CD4-positive, alpha-beta T cell (primary cell): ENCODE results near the gene RAB11FIP2. TPM values are rescaled to one million over a fixed set of nuclear protein-coding genes. Genes with fewer than 3 reads are reported as not detected.
A peak's percentile ranks its signal among the peaks of the same experiment; 100 is the strongest.

Experiments used
- ATAC-seq: fragments of 200-7000 bp; cut with Tn5 transposase; one replicate; pipeline ENCODE4 v1.10.0; 2022; ENCODE audit warnings: mild to moderate bottlenecking; ENCODE audit not compliant: poor library complexity
- CTCF ChIA-PET: fragments of 350-600 bp; sonication (Branson Sonifier 250); formaldehyde crosslinking; loops from one replicate; lab custom pipeline; 2021; ENCODE audit warnings: antibody characterized with exemption, inconsistent platforms; lab: Charles Lee
- POLR2A ChIA-PET: fragments of 350-600 bp; sonication (Branson Sonifier 250); formaldehyde crosslinking; loops from one replicate; lab custom pipeline; 2021; ENCODE audit warnings: antibody characterized with exemption, inconsistent platforms; lab: Charles Lee
- DNase-seq, 14 experiments: peaks; one replicate each; pipeline ENCODE4 v3.0.0-alpha.2; 2013 to 2020; ENCODE audit warnings: mixed read lengths in 2 of 14
- H3K27ac ChIP-seq, 2 donors: one replicate each; pipeline versions ENCODE4 v1.5.1 to v1.7.0; 2013; ENCODE audit warnings: low read length in 2 of 2, low read depth in 1 of 2, mild to moderate bottlenecking in 1 of 2
- H3K27me3 ChIP-seq, 2 experiments: 1 replicate in 1 of 2; 2 replicates in 1 of 2; pipeline versions ENCODE4 v1.6.1 to v1.7.0; 2013; ENCODE audit warnings: low read length in 2 of 2, control low read depth in 1 of 2, mild to moderate bottlenecking in 1 of 2, moderate library complexity in 1 of 2; ENCODE audit not compliant: insufficient read depth in 2 of 2, control insufficient read depth in 1 of 2
- H3K36me3 ChIP-seq: one replicate; pipeline ENCODE4 v1.6.1; 2013; ENCODE audit warnings: low read length, control low read depth; ENCODE audit not compliant: insufficient read depth
- H3K4me1 ChIP-seq: one replicate; pipeline ENCODE4 v1.6.1; 2013; ENCODE audit warnings: low read length, control low read depth; ENCODE audit not compliant: insufficient read depth
- H3K4me3 ChIP-seq: one replicate; pipeline ENCODE4 v1.5.1; 2013; ENCODE audit warnings: mild to moderate bottlenecking, low read length, moderate library complexity
- H3K9me3 ChIP-seq, 2 experiments: 1 replicate in 1 of 2; 2 replicates in 1 of 2; pipeline versions ENCODE4 v1.6.1 to v1.7.0; 2013; ENCODE audit warnings: low read length in 2 of 2, mild to moderate bottlenecking in 2 of 2, control low read depth in 1 of 2, moderate library complexity in 1 of 2; ENCODE audit not compliant: control insufficient read depth in 1 of 2, insufficient read depth in 1 of 2
- H3K27ac Mint-ChIP-seq: one replicate; pipeline ENCODE4 v1.8.0; 2020; ENCODE audit warnings: mixed read lengths
- H3K27me3 Mint-ChIP-seq: one replicate; pipeline ENCODE4 v1.8.0; 2021; ENCODE audit warnings: mixed read lengths
- H3K36me3 Mint-ChIP-seq: one replicate; pipeline ENCODE4 v1.8.0; 2021; ENCODE audit warnings: low read depth, mixed read lengths
- H3K4me1 Mint-ChIP-seq: one replicate; pipeline ENCODE4 v1.8.0; 2021; ENCODE audit warnings: low read depth, mixed read lengths
- H3K4me3 Mint-ChIP-seq: one replicate; pipeline ENCODE4 v1.8.0; 2020; ENCODE audit warnings: mild to moderate bottlenecking, mixed read lengths
- H3K9me3 Mint-ChIP-seq: one replicate; pipeline ENCODE4 v1.8.0; 2020; ENCODE audit warnings: mixed read lengths
- intact Hi-C, 2 experiments: fragments of 100-400 bp; cut with DNase I in 1 of 2; cut with micrococcal nuclease in 1 of 2; formaldehyde crosslinking; loops; one replicate each; pipeline versions ENCODE4 v1.15.1 to v1.9.0; 2023 to 2025; cut with DNase I, micrococcal nuclease
- total RNA-seq, 174 experiments: library from RNA in 2 of 174; stranded (reverse) in 2 of 174; gene quantifications; one replicate each; pipeline ENCODE4 v1.2.3 and lab custom pipeline; 2021 to 2026
- TF ChIP-seq, protein P1 (sequence below): fragments of 200-600 bp; IDR thresholded peaks from one replicate; pipeline ENCODE4 v1.8.0; 2022; ENCODE audit warnings: antibody characterized with exemption, mild to moderate bottlenecking

RAB11FIP2 gene
- total RNA-seq, 2 experiments from 2014 or later: 35.6 to 37.7 TPM

DNA sequence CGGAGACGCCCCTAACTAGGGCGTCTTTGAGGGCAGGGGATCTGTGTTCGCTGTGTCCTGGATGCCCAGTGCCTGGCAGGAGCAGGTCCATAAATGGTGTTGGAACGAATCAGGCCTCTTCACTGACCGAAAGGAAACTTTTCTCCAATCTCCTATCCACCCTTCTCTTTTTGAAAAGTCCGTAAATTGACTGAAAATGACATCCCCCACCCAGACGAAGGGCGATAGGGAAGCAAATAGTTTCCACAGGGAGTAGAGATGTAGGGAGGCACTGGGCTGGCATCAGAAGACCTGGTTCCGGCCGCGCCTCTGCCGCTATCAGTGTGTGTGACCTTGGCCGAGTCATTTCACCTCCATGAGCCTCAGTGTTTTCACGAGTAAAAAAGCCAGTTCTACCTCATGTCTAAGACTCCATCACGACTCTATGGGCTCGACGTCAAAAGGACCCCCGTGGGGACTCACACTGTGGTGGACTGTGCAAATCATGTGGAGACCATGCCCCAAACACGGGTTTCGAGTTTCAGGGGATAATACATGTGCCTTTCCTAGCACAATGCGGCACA is 497 bp upstream of the RAB11FIP2 start:
- Mint-ChIP-seq H3K27me3 (no peaks in the 10 kb centered on the region), H3K4me3 (peak overlapping the region; percentile 94), H3K27ac (peak overlapping the region; percentile 66), H3K4me1 (peaks cover 44% of the 10 kb centered on the region), H3K9me3 (no peaks in the 10 kb centered on the region), H3K36me3 (no peaks in the 10 kb centered on the region)
- intact Hi-C loops: loop anchor here (5.0 to 10.0 kb wide), 6 partner anchors 298 to 1845 kb away; partner anchors contain the start of genes FAM204A (in 1 of the 2), INPP5F (in 1 of the 2), MCMBP (in 1 of the 2) and PDZD8 (in 1 of the 2)
- no peaks in the 10 kb centered on the region for H3K9me3 ChIP-seq
- ATAC-seq: no peak
- H3K27me3 ChIP-seq: no peaks in the 10 kb centered on the region
- TF ChIP-seq, protein P1, sequence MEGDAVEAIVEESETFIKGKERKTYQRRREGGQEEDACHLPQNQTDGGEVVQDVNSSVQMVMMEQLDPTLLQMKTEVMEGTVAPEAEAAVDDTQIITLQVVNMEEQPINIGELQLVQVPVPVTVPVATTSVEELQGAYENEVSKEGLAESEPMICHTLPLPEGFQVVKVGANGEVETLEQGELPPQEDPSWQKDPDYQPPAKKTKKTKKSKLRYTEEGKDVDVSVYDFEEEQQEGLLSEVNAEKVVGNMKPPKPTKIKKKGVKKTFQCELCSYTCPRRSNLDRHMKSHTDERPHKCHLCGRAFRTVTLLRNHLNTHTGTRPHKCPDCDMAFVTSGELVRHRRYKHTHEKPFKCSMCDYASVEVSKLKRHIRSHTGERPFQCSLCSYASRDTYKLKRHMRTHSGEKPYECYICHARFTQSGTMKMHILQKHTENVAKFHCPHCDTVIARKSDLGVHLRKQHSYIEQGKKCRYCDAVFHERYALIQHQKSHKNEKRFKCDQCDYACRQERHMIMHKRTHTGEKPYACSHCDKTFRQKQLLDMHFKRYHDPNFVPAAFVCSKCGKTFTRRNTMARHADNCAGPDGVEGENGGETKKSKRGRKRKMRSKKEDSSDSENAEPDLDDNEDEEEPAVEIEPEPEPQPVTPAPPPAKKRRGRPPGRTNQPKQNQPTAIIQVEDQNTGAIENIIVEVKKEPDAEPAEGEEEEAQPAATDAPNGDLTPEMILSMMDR: no peak
- H3K4me3 ChIP-seq: peak overlapping the region; percentile 79
- ChIA-PET POLR2A (interaction anchor here (1.0 kb wide), 1 partner anchor 13 kb away, joined by 3 read pairs; no protein-coding TSS in a partner anchor), CTCF (no interaction called here)
- H3K4me1 ChIP-seq: peaks cover 13% of the 10 kb centered on the region
- DNase-seq: peak in 1 of 14 experiments; percentile 30
- no peaks in the 10 kb centered on the region for H3K36me3 ChIP-seq
- H3K27ac ChIP-seq: peak overlapping the region in 1 of 2 donors; percentile 60

DNA sequence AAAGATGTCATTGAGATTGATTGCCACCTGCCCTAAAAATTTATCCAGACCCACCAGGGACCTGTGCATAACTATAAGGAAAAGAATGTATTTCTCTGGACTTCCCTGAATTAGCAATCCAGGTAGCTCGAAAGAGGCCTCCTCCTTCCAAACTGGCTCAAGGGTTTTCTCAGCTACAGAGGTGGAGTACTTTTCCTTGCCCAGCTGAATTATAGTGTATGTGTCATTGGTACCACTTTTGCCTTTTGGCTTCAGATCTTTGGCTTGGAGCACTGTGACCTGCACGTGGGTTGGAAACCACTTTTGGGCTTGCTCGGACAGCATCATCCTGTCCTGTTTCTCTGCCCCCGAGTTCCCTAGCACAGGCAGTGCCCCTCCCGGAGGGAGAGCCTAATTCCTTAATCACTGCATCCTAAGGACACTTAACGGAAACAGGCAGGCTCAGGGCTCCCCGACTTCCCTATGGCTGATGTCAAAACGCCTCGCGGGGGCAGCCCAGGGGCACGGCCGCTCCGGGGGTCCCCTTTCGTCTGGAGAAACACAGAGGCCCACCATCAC is 825 bp downstream of the RAB11FIP2 start:
- Mint-ChIP-seq H3K27ac (peak overlapping the region; percentile 79), H3K9me3 (no peaks in the 10 kb centered on the region), H3K4me1 (peaks cover 56% of the 10 kb centered on the region), H3K27me3 (no peaks in the 10 kb centered on the region), H3K4me3 (peak overlapping the region; percentile 94), H3K36me3 (no peaks in the 10 kb centered on the region)
- no peaks in the 10 kb centered on the region for H3K9me3 ChIP-seq
- no peaks in the 10 kb centered on the region for H3K27me3 ChIP-seq
- H3K36me3 ChIP-seq: no peaks in the 10 kb centered on the region
- DNase-seq: peak in 7 of 14 experiments; percentile 14 to 51 (median 15)
- TF ChIP-seq, protein P1: no peak
- ChIA-PET POLR2A (interaction anchor here (0.5 to 1.0 kb wide), 2 partner anchors 12 to 634 kb away, joined by 3 read pairs; no protein-coding TSS in a partner anchor), CTCF (no interaction called here)
- no peak overlapping the region for H3K27ac ChIP-seq
- peaks cover 13% of the 10 kb centered on the region for H3K4me1 ChIP-seq
- peak; percentile 3 for ATAC-seq
- peak overlapping the region; percentile 79 for H3K4me3 ChIP-seq
- intact Hi-C loops: loop anchor here (1.0 to 10.0 kb wide), 7 partner anchors 296 to 1846 kb away; partner anchors contain the start of genes FAM204A (in 2 of the 2), INPP5F (in 1 of the 2), MCMBP (in 1 of the 2) and PDZD8 (in 1 of the 2)

DNA sequence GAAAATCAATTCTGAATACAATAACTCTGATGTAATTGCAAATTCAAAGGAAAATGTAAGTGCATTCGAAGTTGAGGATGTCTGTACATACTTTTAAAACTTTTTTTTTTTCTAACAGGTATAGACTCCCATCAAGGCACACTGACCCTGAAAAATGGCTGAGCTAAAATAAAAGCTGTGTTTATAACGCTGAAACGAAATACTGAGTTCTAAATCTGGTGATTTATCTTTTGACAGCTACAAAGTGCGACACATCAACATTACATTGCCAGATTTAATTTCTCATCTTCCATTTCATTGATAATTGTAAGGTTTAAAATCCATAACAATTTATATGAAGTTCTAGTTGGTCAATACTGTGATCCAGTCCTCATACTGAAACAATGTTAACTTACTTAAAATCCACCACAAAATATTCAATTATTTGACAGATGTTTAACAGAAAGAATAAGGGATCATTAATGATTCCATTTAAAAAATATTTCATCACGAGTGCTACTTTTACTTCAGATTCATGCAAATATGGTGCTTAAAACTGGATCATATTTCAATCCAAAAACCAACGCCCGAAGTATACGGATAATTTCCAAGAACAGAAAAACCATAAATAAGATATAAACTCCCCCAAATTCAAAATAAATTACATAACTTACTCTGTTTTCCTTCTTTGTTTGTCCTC is 1.4 kb downstream of the RAB11FIP2 start:
- Histone ChIP-seq H3K9me3 (no peaks in the 10 kb centered on the region), H3K27ac (no peak overlapping the region), H3K36me3 (no peaks in the 10 kb centered on the region), H3K27me3 (no peaks in the 10 kb centered on the region), H3K4me3 (peak overlapping the region; percentile 79), H3K4me1 (peaks cover 13% of the 10 kb centered on the region)
- Mint-ChIP-seq H3K27ac (peak overlapping the region; percentile 79), H3K36me3 (peaks cover 3% of the 10 kb centered on the region), H3K4me3 (peak overlapping the region; percentile 94), H3K9me3 (no peaks in the 10 kb centered on the region), H3K27me3 (no peaks in the 10 kb centered on the region), H3K4me1 (peaks cover 61% of the 10 kb centered on the region)
- ChIA-PET CTCF (interaction anchor here (1.0 kb wide), 1 partner anchor 877 kb away, joined by 3 read pairs; no protein-coding TSS in a partner anchor), POLR2A (interaction anchor here (0.7 to 1.0 kb wide), 2 partner anchors 9 to 1131 kb away, joined by 3 read pairs; no protein-coding TSS in a partner anchor)
- no peak for DNase-seq
- ATAC-seq: no peak
- intact Hi-C loops: loop anchor here (5.0 to 10.0 kb wide), 6 partner anchors 300 to 1847 kb away; partner anchors contain the start of genes FAM204A (in 1 of the 2), INPP5F (in 1 of the 2), MCMBP (in 1 of the 2) and PDZD8 (in 1 of the 2)
- TF ChIP-seq, protein P1: no peak
